Measurements from ENCODE around the gene EIF2S3B.

EIF2S3B gene

DNA sequence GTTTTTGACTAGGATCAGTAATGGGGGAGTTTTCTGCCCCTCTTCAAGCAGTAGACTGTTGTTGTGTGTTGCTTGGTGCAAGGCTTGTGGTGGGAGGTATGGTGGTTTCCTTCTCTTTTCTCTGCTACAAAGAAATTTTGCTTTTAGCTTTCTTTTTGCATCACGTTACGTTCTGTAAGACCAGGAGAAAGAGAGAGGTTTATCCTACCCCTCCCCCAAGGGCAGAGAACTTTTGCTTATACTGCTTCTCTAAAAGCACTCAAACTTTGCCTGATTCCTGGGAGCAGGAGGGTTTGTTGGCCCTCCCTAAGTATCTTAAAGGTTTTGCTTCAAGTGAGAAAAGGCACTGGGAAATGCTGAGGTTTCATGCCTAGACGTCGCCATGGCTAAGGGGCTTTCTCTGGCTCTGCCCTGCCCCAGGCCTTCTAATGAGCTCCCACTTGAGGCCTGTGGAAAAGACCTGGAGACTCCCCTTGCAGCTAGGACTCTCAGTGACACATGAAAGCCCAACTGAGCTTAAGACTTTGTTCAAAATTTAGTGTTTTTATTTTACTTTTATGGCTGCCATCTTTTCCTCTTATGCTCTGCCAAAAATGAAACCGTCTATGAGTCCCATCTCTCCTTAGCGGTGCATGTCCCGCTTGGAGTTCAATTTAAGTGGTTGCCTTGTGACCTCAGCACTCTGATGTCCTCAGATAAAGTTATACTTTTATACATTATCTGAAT, 49.2 kb downstream of the EIF2S3B start:
- no peak for DNase-seq (ENCODE audit: low read depth)

DNA sequence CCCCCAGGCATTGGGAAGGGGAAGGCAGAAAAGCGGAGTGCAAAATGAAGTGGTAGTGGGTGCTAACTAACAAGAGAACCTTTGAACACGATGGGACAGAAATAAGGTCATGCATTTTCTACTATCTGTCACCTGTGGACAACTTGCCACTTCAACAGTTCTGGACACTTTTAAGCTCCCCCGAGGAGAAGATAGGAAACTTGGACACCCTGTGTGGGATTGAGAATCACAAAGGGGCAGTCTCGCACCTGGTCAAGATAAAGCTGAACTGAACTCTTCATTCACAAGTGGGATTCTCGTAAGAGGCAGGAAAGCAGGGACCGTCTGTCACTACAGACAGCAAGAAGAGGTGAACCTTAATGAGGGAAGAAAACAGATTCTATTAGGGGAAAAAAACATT, 51.6 kb downstream of the EIF2S3B start:
- no peak for DNase-seq (ENCODE audit: low read depth)

GRCh38 chr12:10557766-10558165, 52.1 kb downstream of the EIF2S3B start:
- no peak for DNase-seq (ENCODE audit: low read depth)

All from stromal cell of bone marrow (primary cell).